NCI-H1092 treated with DMSO at 0.1 percent for 48 hours (cell line): ENCODE measurements around the gene VPS4A.

Source experiments
- DNase-seq: peaks from one replicate; lab custom pipeline; 2025; lab: John Stamatoyannopoulos, UW

The VPS4A gene

DNA sequence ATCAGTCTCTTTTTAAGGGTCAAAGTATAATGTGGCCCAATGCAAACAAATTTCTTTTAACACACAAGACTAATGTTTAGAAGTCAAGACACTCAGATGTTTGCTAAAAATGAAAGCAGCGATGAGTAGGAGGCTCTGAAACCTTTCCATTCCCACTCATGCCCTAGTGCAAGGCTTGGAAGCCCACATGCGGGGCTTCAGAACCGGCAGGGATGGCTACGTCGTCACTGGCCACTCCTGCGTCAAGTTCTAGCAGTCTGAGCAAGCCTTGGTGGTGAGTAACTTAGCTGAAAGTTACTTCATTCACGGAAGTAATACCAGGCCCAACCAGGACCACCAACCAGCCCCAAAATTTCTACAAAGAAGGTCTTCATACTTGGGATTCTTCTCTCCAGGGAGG, 55.3 kb downstream of the VPS4A start:
- DNase-seq, result no peak

GRCh38 chr16:69367980-69368379, 56.8 kb downstream of the VPS4A start:
- no peak for DNase-seq

DNA sequence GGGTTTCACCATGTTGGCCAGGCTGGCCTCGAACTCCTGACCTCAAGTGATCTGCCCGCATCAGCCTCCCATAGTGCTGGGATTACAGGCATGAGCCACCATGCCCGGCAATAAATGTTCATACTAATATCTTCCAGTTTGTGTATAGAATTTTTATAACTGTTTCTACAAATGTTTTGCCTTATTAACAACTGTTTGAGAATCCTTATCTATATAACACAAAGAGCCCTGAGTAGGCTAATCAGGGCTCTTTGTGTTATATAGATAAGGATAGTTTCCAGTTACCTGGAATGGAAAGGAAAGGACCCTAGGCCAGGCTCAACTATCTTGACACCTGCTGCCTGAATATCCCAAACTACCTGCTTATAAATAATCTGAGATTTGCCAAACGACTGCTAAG, 57.7 kb downstream of the VPS4A start:
- DNase-seq, result no peak

GRCh38 chr16:69371564-69371963, 60.4 kb downstream of the VPS4A start:
- DNase-seq, result no peak

GRCh38 chr16:69373019-69373418, 61.9 kb downstream of the VPS4A start:
- DNase-seq, result no peak
